Ramos (cell line): ENCODE measurements around the gene RFX5.
"Not testable (repeated sequence)": the region's sequence is repeated elsewhere in the genome, so short reads cannot be mapped to it uniquely, and the experiment has no call there.

ENCODE experiments used
- in situ Hi-C: fragments of 300-500 bp; cut with MboI; formaldehyde crosslinking; loops from one replicate; pipeline ENCODE4 v1.14.3; 2022; ENCODE audit warnings: low sequenced_read_pairs; ENCODE audit not compliant: unreplicated experiment

Gene RFX5

DNA sequence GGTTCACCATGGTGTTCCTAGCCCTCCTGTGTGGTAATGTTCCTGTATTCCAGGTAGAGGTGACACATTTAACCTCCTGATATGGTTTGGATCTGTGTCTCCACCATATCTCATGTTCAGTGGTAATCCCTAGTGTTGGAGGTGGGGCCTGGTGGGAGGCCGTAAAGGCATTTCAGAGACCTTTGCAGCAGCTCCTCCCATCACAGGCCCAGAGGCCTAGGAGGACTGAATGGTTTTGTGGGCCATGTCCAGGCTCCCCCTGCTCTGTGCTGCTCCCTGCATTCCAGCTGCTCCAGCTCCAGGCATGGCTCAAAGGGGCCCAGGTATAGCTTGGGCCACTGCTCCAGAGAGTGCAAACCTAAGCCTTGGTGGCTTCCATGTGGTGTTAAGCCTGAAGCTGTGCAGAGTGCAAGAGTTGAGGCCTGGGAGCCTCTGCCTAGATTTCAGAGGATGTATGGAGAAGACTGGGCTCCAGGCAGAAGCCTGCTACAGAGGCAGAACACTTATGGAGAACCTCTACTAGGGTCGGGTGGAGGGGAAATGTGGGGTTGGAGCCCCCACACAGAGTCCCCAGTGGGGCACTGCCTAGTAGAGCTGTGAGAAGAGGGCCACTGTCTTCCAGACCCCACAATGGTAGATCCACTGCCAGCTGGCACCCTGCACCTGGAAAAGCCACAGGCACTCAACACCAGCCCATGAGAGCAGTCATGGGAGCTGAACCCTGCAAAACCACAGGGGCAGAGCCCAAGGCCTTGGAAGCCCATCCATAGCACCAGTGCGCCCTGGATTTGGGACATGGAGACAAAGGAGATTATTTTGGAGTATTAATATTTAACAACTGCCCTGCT lies 15.5 kb upstream of the RFX5 start:
- in situ Hi-C loops, result no loop called here

DNA sequence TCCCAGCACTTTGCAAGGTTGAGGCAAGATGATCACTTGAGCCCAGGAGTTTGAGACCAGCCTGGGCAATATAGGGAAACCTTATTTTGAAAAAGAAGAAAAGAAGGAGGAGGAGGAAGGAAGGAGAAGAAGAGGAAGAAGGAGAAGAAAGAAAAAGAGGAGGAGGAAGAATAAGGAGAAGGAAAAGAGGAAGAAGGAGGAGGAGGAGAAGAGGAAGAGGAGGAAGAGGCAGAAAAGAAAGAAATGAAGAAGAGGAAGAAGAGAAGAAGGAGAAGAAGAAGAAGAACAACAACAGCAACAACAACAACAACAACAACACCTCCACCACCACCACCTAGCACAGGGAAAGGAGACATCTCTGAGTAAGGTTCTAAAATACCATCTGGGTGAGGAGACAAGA lies 14.8 kb upstream of the RFX5 start:
- in situ Hi-C loops, result no loop called here

GRCh38 chr1:151356696-151357095 lies 9.6 kb upstream of the RFX5 start:
- in situ Hi-C loops, result no loop called here

DNA sequence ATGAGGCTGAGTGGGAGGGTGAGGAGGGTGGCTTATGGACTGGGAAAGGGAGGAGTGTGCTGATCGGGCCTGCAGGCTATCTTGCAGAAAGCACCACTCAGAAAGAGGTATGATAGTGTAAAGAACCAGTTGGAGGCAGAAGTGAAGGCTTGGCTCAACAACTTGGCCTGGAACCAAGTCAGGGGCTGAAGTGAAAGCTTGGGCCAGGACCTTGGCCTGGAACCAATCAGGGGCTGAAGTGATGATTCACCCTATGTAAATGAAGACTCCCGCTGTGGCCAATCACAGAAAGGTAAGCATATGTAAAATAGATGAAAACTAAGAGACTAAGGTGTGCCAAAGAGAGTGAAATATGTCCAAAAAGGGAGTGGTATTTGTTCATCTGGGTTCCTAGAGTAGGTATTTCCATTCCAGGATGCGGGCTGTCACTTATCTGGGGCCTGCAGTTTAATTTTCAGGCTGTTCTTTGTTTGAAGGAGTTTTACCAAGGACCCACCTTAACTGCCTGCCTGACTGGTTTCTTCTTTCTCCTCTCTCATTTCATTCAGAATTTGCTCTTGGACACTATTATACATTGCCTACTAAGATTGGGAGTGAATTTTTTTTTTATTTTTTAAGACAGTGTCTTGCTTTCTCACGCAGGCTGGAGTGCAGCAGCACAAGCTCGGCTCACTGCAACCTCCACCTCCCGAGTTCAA lies 5.1 kb upstream of the RFX5 start:
- in situ Hi-C loops, result no loop called here

DNA sequence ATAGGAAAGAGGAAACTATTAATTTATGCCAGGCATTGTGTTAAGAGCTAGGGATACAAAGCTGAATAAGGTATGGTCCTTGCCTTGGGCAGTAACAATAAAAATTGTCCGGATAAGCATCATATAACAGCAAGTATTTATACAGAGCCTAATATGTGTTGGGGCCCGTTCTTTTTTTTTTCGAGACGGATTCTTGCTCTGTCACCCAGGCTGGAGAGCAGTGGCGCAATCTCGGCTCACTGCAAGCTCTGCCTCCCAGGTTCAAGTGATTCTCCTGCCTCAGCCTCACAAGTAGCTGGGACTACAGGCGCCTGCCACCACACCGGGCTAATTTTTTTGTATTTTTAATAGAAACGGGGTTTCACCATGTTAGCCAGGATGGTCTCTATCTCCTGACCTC lies 3.3 kb upstream of the RFX5 start:
- in situ Hi-C loops, result not testable (repeated sequence)

- in situ Hi-C loops, result no loop called here
Observed at GRCh38 chr1:151347523-151348246, 633 bp upstream of the RFX5 start.

DNA sequence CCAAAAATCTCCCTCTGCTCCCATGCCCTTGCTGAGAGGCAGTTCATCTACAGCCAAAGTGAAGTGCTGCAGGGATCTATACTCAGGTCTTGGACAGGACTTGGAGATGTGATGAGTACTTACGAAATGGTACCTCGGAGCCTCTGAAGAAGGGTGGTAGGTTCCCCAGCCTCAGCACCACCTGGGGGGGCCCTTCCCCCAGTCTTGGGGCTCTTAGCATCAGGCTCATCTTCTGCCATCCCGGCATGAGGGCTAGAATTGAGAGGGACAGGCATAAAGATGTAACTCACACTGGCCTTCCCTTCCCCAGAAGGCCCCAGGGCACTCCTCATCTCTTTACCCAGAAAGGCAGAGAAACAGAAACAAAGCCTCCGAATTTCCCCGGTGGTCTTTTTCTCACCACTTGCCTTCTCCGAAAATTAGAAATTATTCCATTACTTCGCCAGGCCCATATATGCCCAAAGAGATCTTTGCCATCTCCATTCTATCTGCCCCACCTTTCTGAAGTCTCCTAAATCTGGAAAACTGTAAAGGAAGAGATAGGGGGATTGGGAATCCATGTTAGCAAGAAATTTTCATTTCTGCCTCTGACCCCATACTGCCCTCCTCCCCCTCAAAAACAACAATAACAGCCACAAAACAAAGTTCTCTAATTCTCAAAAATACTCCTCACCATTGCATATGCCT lies 827 bp downstream of the RFX5 start:
- in situ Hi-C loops, result no loop called here

DNA sequence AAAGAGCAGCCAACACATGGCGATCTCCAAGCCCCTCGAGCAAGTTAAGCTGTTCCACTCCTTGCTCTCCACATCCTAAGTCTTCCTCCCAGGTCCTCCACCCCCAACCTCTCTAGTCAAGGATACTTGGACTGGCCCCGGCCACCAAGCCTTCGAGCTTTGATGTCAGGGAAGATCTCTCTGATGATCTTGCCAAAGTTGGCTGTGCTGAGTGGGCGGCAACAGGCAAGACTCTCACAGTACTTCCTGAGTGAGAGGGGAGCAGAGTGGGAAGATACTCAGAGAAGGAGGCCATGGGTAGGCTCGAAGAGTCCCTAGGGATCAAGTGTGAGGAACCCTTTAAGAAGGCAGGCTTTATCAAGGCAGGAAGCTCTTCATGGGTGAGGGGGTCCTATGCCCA lies 2.8 kb downstream of the RFX5 start:
- in situ Hi-C loops, result no loop called here

- in situ Hi-C loops, result no loop called here
Observed at GRCh38 chr1:151343587-151343986, 3.5 kb downstream of the RFX5 start.

DNA sequence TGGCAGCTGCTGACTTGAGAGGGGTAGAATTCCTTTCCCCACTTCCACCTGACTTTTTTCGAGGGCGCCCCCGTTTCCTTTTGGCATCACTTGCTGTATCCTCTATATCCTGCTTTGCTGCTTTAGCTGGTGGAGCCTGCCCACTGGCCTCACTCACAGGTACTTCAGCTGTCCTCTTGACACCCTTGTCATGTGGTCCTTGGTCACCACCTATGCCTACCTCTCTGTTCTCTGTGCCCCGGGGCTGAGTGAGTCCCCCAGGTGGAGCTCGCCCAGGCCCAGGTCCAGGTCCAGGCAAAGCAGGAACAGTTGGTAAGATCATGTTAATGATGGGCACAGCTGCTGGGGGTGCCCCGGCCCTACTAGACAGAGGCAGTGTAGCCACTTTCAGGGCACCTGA lies 4.5 kb downstream of the RFX5 start:
- in situ Hi-C loops, result no loop called here

DNA sequence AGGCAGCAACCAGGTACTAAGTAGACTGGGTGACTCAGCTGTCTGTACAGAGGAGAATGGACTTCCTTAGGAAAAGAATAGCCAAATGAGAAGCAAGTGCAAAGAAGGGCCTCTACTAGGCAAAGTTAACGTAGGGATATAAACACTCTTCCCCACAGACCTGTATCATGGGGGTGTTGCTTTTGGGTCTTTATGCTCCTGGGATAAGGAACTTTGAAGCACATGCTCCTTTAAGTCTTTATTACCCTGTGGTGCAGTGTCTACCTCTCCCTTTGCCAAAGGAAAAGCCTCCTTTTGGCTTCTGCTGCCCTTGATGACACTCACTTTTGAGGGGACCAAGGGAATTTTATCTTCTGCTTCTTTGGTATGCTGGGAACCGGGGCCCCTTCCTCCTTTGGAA lies 5.0 kb downstream of the RFX5 start:
- in situ Hi-C loops, result no loop called here

GRCh38 chr1:151340870-151341754 lies 5.9 kb downstream of the RFX5 start:
- in situ Hi-C loops, result no loop called here

- in situ Hi-C loops, result no loop called here
Observed at GRCh38 chr1:151336556-151336955, 10.5 kb downstream of the RFX5 start.

- in situ Hi-C loops, result no loop called here
Observed at GRCh38 chr1:151334822-151335221, 12.2 kb downstream of the RFX5 start.

- in situ Hi-C loops, result no loop called here
Observed at GRCh38 chr1:151327903-151328674, 19.0 kb downstream of the RFX5 start.

GRCh38 chr1:151327223-151327902 lies 19.7 kb downstream of the RFX5 start, which contains the start of gene PI4KB:
PI4KB (minus strand) TSS chr1:151327416; CDS start chr1:151316481, 10,935 bp downstream.
- in situ Hi-C loops, result no loop called here

GRCh38 chr1:151326619-151327222 lies 20.3 kb downstream of the RFX5 start:
- in situ Hi-C loops, result no loop called here
